A549 (cell line): Measurements from ENCODE around the gene SLC12A8. TPM values are rescaled to one million over a fixed set of nuclear protein-coding genes. Genes with fewer than 3 reads are reported as not detected.

Experiments used
- ATAC-seq, 2 experiments: fragments of 200-7000 bp in 1 of 2; fragments of >200 bp in 1 of 2; cut with Nextera tagmentation in 1 of 2; cut with Tn5 transposase in 1 of 2; 3 replicates each; pipeline versions ENCODE4 v1.8.0 to v1.9.1; 2018 to 2020; ENCODE audit warnings: mild to moderate bottlenecking in 1 of 2, moderate library complexity in 1 of 2
- CTCF ChIA-PET: fragments of 300-600 bp; sonication (Branson Sonifier 250); formaldehyde crosslinking; extraction: SDS; loops from one replicate; lab custom pipeline; 2021; ENCODE audit warnings: antibody characterized with exemption, inconsistent platforms; lab: Yijun Ruan, JAX
- POLR2A ChIA-PET: fragments of 350-600 bp; formaldehyde crosslinking; extraction: SDS; loops from one replicate; lab custom pipeline; 2021; ENCODE audit warnings: antibody characterized with exemption, inconsistent platforms; lab: Yijun Ruan, JAX
- DNase-seq, 2 experiments: peaks; one replicate each; pipeline versions ENCODE4 v3.0.0 to v3.0.0-alpha.2; 2011 to 2016; ENCODE audit warnings: low read depth in 1 of 2, low spot score in 1 of 2
- FAIRE-seq: peaks from 2 replicates; lab custom pipeline; 2011; peaks lifted over from hg19 to GRCh38; lab: Jason Lieb, UNC
- H3K27ac ChIP-seq, 2 experiments: fragments of >200 bp; sonication (Bioruptor Twin); formaldehyde crosslinking; 3 replicates each; pipeline ENCODE4 v1.5.1; 2016 to 2017
- H3K4me1 ChIP-seq: fragments of >200 bp; sonication (Bioruptor Twin); formaldehyde crosslinking; 3 replicates; pipeline ENCODE4 v1.6.1; 2016
- H3K4me2 ChIP-seq: fragments of >200 bp; sonication (Bioruptor Twin); formaldehyde crosslinking; 3 replicates; pipeline ENCODE4 v1.6.1; 2016
- H3K4me3 ChIP-seq: fragments of >200 bp; sonication (Bioruptor Twin); formaldehyde crosslinking; 3 replicates; pipeline ENCODE4 v1.5.1; 2016
- H3K9me3 ChIP-seq: fragments of >200 bp; sonication (Bioruptor Twin); formaldehyde crosslinking; 3 replicates; pipeline ENCODE4 v1.6.1; 2016
- CEBPB ChIP-seq, 2 experiments: fragments of >200 bp in 1 of 2; sonication (Bioruptor Twin) in 1 of 2; formaldehyde crosslinking in 1 of 2; IDR thresholded peaks; 2 replicates each; pipeline ENCODE4 v1.6.1; 2012 to 2016
- CHD2 ChIP-seq: fragments of 150-350 bp; IDR thresholded peaks from 2 replicates; pipeline ENCODE4 v1.6.1; 2014; ENCODE audit warnings: low read length; ENCODE audit not compliant: partially characterized antibody
- CHD4 ChIP-seq: fragments of 200-600 bp; sonication (generic); IDR thresholded peaks from 2 replicates; pipeline ENCODE4 v1.6.1; 2016; ENCODE audit warnings: antibody characterized with exemption, mild to moderate bottlenecking, borderline replicate concordance
- EHMT2 ChIP-seq: fragments of 200-600 bp; sonication (generic); IDR thresholded peaks from 2 replicates; pipeline ENCODE4 v1.6.1; 2016; ENCODE audit warnings: antibody characterized with exemption, low read depth, mild to moderate bottlenecking, moderate library complexity
- FOSB ChIP-seq: fragments of 250-450 bp; sonication (Bioruptor Pico); IDR thresholded peaks from 2 replicates; pipeline ENCODE4 v1.5.0; 2020; ENCODE audit warnings: mild to moderate bottlenecking, moderate library complexity
- HOXB5 ChIP-seq: fragments of 250-450 bp; sonication (Bioruptor Pico); IDR thresholded peaks from 2 replicates; pipeline ENCODE4 v1.5.0; 2020; ENCODE audit warnings: mild to moderate bottlenecking, moderate library complexity
- JUNB ChIP-seq: fragments of >200 bp; sonication (Bioruptor Twin); formaldehyde crosslinking; IDR thresholded peaks from 2 replicates; pipeline ENCODE4 v1.6.1; 2016
- KDM1A ChIP-seq: fragments of 200-600 bp; sonication (generic); IDR thresholded peaks from 2 replicates; pipeline ENCODE4 v1.6.1; 2016; ENCODE audit warnings: low read depth, mild to moderate bottlenecking
- MAZ ChIP-seq: fragments of 150-350 bp; IDR thresholded peaks from 2 replicates; pipeline ENCODE4 v1.6.1; 2014; ENCODE audit warnings: antibody characterized with exemption, low read depth, low read length, borderline replicate concordance
- MYC ChIP-seq: IDR thresholded peaks from 2 replicates; pipeline ENCODE4 v1.6.1; 2012; ENCODE audit warnings: mild to moderate bottlenecking, inconsistent platforms, low read length, improper control_type of control experiment, borderline replicate concordance
- NPAS2 ChIP-seq: fragments of 250-450 bp; sonication (Bioruptor Pico); IDR thresholded peaks from 2 replicates; pipeline ENCODE4 v1.8.0; 2022; ENCODE audit warnings: mild to moderate bottlenecking, moderate library complexity, borderline replicate concordance
- PHF8 ChIP-seq: fragments of 200-600 bp; sonication (generic); IDR thresholded peaks from 2 replicates; pipeline ENCODE4 v1.6.1; 2016; ENCODE audit warnings: low read depth, mild to moderate bottlenecking, antibody characterized with exemption, moderate library complexity, borderline replicate concordance
- POLR2AphosphoS2 ChIP-seq: conservative IDR thresholded peaks from 2 replicates; pipeline ENCODE4 v1.6.1; 2012; ENCODE audit warnings: low read length, improper control_type of control experiment, inconsistent platforms
- RCOR1 ChIP-seq: fragments of 150-350 bp; IDR thresholded peaks from 2 replicates; pipeline ENCODE4 v1.6.1; 2014; ENCODE audit warnings: antibody characterized with exemption, low read length, low read depth
- ZC3H11A ChIP-seq: fragments of 450-650 bp; IDR thresholded peaks from 2 replicates; pipeline ENCODE4 v1.6.1; 2014; ENCODE audit warnings: antibody characterized with exemption, mild to moderate bottlenecking
- ZNF302 ChIP-seq: fragments of 250-450 bp; sonication (Bioruptor Pico); IDR thresholded peaks from 2 replicates; pipeline ENCODE4 v1.9.0; 2021; ENCODE audit warnings: inconsistent platforms, mild to moderate bottlenecking, moderate library complexity
- ZSCAN20 ChIP-seq: fragments of 250-450 bp; sonication (Bioruptor Pico); IDR thresholded peaks from 2 replicates; pipeline ENCODE4 v1.8.0; 2022; ENCODE audit warnings: mild to moderate bottlenecking, moderate library complexity
- WGBS: methylation state at CpG from one replicate; pipeline ENCODE4 v1.1.6; 2017; ENCODE audit errors: missing lambda C conversion rate; 5-methylcytosine and 5-hydroxymethylcytosine counted together
- polyA minus RNA-seq: library from RNA; depleted of rRNA, polyadenylated mRNA; stranded (reverse); fragments of >200 nt; gene quantifications from 2 replicates; pipeline ENCODE4 v1.2.3, GENCODE V29; 2011; rRNA and poly(A)+ RNA removed
- polyA plus RNA-seq, 4 experiments: library from polyadenylated mRNA; depleted of rRNA in 3 of 4; stranded (reverse); fragments of >200 nt; fragmentation: RNase III in 1 of 4; extraction: RNeasy Plus Mini Kit Qiagen cat#74134 plus additional on column Dnase treatment in 1 of 4; gene quantifications; 2 replicates in 3 of 4; 3 replicates in 1 of 4; pipeline ENCODE4 v1.2.3, GENCODE V29; 2011 to 2017
- TF ChIP-seq, protein P1 (sequence below): IDR thresholded peaks from 2 replicates; pipeline ENCODE4 v1.6.1; 2012
- TF ChIP-seq, protein P2 (sequence below): IDR thresholded peaks from 2 replicates; pipeline ENCODE4 v1.6.1; 2012
- TF ChIP-seq, protein P3 (sequence below): IDR thresholded peaks from 2 replicates; pipeline ENCODE4 v1.6.1; 2012; ENCODE audit warnings: low read depth, borderline replicate concordance
- TF ChIP-seq, protein P4 (sequence below): fragments of 150-350 bp; IDR thresholded peaks from 2 replicates; pipeline ENCODE4 v1.6.1; 2014; ENCODE audit warnings: low read depth, mild to moderate bottlenecking, low read length
- TF ChIP-seq, protein P5 (sequence below): fragments of 250-450 bp; sonication (Bioruptor Pico); IDR thresholded peaks from 2 replicates; pipeline ENCODE4 v1.5.0; 2021; ENCODE audit warnings: mild to moderate bottlenecking, moderate library complexity, borderline replicate concordance

Gene SLC12A8, protein sequence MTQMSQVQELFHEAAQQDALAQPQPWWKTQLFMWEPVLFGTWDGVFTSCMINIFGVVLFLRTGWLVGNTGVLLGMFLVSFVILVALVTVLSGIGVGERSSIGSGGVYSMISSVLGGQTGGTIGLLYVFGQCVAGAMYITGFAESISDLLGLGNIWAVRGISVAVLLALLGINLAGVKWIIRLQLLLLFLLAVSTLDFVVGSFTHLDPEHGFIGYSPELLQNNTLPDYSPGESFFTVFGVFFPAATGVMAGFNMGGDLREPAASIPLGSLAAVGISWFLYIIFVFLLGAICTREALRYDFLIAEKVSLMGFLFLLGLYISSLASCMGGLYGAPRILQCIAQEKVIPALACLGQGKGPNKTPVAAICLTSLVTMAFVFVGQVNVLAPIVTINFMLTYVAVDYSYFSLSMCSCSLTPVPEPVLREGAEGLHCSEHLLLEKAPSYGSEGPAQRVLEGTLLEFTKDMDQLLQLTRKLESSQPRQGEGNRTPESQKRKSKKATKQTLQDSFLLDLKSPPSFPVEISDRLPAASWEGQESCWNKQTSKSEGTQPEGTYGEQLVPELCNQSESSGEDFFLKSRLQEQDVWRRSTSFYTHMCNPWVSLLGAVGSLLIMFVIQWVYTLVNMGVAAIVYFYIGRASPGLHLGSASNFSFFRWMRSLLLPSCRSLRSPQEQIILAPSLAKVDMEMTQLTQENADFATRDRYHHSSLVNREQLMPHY
- polyA plus RNA-seq (2011; rRNA removed) (0.93 and 1.1 TPM in 2 replicates), polyA plus RNA-seq (2017; fragmentation: RNase III; extraction: RNeasy Plus Mini Kit Qiagen cat#74134 plus additional on column Dnase treatment) (3.4 to 5.0 TPM (median 4.2 TPM) in 3 replicates), polyA minus RNA-seq (1.5 and 1.7 TPM in 2 replicates)
- polyA plus RNA-seq (2012; cell fraction: cytosol; rRNA removed): 0.93 and 1.2 TPM in 2 replicates
- 1.2 and 1.3 TPM in 2 replicates for polyA plus RNA-seq (2012; cell fraction: nucleus; rRNA removed)

DNA sequence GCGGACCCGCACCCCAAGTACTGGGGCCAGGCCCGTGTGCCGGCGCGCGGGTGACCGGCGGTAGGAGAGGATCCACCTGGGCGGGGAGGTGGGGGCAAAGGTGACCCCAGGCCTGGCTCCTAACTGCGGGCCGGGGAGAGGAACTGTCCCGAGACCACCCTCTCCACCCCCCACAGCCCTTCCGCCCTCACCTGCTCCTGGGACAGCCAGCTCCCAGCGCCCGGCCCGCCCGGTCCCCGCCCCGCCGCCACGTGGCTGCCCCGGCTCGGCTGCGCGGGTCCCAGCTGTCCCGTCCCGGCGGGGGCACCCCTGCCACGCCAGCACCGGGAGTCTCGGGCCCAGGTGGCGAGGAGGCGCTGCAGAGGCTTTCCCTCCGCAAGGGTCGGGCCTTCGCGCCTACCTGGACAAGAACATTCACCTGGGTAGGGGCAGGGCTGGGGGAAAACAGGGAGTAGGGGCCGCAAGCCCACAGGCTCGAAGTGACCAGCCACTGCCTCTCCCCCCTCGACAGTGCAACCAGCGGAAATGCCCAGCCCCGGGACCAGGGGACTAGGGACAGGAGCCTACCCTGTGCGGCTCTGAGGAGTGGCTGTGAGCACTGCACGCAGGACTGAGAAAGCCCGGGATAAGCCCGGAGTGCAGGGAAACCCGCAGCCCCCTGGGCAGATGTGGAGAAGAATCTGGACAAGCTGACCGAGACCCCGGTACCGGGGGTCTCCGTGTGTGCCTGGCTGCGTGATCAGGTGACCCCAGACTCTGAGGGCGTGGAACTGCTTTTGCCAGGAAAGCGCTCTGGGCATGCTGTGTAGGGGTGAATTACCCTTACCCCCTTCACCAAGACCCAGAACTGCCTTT, at the start of gene SLC12A8:
SLC12A8 (minus strand) TSS at position 240 of the 855 bp plus-strand sequence. CDS start 1,399 bp downstream, outside the sequence.
- DNase-seq (no peak), FAIRE-seq (no peak), ATAC-seq (peak; percentile 13 to 38; a peak in 2 of 6 replicates)
- H3K4me3 ChIP-seq: no peak within 1 kb of the TSS
- ChIA-PET CTCF (no interaction called here), POLR2A (no interaction called here)
- WGBS: 70% methylated on average over 13 of the region's 55 CpGs
- no peak within 1 kb of the TSS for H3K4me2 ChIP-seq
- no peaks in the 10 kb centered on the region for H3K9me3 ChIP-seq
- no peak within 1 kb of the TSS for H3K27ac ChIP-seq
- peaks cover 7% of the 10 kb centered on the region for H3K4me1 ChIP-seq
- no peak for TF ChIP-seq MAZ
- no peak for TF ChIP-seq POLR2AphosphoS2
- no peak for TF ChIP-seq CEBPB (IDR thresholded peaks at IDR 0.05)
- no peak for TF ChIP-seq ZC3H11A
- TF ChIP-seq, protein P1, sequence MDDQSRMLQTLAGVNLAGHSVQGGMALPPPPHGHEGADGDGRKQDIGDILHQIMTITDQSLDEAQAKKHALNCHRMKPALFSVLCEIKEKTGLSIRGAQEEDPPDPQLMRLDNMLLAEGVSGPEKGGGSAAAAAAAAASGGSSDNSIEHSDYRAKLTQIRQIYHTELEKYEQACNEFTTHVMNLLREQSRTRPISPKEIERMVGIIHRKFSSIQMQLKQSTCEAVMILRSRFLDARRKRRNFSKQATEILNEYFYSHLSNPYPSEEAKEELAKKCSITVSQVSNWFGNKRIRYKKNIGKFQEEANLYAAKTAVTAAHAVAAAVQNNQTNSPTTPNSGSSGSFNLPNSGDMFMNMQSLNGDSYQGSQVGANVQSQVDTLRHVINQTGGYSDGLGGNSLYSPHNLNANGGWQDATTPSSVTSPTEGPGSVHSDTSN: no peak
- TF ChIP-seq CHD4: no peak
- no peak for TF ChIP-seq CHD2
- TF ChIP-seq, protein P2, sequence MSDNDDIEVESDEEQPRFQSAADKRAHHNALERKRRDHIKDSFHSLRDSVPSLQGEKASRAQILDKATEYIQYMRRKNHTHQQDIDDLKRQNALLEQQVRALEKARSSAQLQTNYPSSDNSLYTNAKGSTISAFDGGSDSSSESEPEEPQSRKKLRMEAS: no peak
- TF ChIP-seq MYC: no peak
- TF ChIP-seq ZSCAN20: no peak
- no peak for TF ChIP-seq ZNF302 (CRISPR knock-in tag)
- TF ChIP-seq, protein P3, sequence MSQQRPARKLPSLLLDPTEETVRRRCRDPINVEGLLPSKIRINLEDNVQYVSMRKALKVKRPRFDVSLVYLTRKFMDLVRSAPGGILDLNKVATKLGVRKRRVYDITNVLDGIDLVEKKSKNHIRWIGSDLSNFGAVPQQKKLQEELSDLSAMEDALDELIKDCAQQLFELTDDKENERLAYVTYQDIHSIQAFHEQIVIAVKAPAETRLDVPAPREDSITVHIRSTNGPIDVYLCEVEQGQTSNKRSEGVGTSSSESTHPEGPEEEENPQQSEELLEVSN: no peak
- no peak for TF ChIP-seq JUNB
- no peak for TF ChIP-seq NPAS2 (CRISPR knock-in tag)
- no peak for TF ChIP-seq RCOR1
- no peak for TF ChIP-seq KDM1A
- TF ChIP-seq, protein P4, sequence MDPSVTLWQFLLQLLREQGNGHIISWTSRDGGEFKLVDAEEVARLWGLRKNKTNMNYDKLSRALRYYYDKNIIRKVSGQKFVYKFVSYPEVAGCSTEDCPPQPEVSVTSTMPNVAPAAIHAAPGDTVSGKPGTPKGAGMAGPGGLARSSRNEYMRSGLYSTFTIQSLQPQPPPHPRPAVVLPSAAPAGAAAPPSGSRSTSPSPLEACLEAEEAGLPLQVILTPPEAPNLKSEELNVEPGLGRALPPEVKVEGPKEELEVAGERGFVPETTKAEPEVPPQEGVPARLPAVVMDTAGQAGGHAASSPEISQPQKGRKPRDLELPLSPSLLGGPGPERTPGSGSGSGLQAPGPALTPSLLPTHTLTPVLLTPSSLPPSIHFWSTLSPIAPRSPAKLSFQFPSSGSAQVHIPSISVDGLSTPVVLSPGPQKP: no peak
- TF ChIP-seq HOXB5 (CRISPR knock-in tag): no peak
- no peak for TF ChIP-seq EHMT2

DNA sequence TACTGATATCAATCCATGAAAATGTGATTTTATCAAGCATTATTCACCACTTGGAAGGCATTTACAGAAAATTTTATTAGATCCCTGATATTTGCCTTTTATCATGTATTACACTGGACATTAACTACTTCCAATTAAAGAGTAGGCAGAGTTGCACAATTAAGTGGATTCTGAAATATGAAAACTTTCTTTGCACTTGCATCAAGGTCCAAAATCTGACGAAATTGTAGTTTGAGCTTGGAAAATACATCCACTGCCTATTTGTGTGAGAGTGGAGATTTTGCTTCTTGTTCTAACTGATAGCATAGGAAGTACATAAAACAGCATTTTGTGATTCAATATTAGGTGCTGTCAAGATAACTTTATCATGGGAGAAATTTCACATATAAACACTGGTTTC, 49.6 kb upstream of the SLC12A8 start:
- no peak for ATAC-seq
- CTCF ChIA-PET: no interaction called here

More for the DNA sequence above, 49.6 kb upstream of the SLC12A8 start:
- H3K4me2 ChIP-seq: no peak overlapping the region
- peaks cover 7% of the 10 kb centered on the region; the same call in 2 of the 3 replicates for H3K9me3 ChIP-seq
- no peak overlapping the region for H3K4me3 ChIP-seq
- TF ChIP-seq PHF8 (no peak), CHD4 (no peak), FOSB (CRISPR knock-in tag) (no peak), HOXB5 (CRISPR knock-in tag) (no peak), CEBPB (IDR thresholded peaks at IDR 0.05) (no peak)
- TF ChIP-seq, protein P5, sequence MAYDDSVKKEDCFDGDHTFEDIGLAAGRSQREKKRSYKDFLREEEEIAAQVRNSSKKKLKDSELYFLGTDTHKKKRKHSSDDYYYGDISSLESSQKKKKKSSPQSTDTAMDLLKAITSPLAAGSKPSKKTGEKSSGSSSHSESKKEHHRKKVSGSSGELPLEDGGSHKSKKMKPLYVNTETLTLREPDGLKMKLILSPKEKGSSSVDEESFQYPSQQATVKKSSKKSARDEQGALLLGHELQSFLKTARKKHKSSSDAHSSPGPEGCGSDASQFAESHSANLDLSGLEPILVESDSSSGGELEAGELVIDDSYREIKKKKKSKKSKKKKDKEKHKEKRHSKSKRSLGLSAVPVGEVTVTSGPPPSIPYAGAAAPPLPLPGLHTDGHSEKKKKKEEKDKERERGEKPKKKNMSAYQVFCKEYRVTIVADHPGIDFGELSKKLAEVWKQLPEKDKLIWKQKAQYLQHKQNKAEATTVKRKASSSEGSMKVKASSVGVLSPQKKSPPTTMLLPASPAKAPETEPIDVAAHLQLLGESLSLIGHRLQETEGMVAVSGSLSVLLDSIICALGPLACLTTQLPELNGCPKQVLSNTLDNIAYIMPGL: no peak
- FAIRE-seq (no peak), DNase-seq (no peak)
- H3K4me1 ChIP-seq: no peaks in the 10 kb centered on the region
- 76% methylated on average over 1 of the region's 1 CpG for WGBS
- POLR2A ChIA-PET: no interaction called here
- no peak overlapping the region for H3K27ac ChIP-seq
